GM23338 (cell line): Measurements from ENCODE around the gene CCDC50. TPM values are rescaled to one million over a fixed set of nuclear protein-coding genes. Genes with fewer than 3 reads are reported as not detected.

Source experiments
- ATAC-seq: fragments of 200-7000 bp; cut with Tn5 transposase; 3 replicates; pipeline ENCODE4 v1.9.1; 2020
- DNase-seq: peaks from one replicate; pipeline ENCODE4 v3.0.0-alpha.2; 2015; ENCODE audit warnings: low spot score
- H2AFZ ChIP-seq: fragments of 200-600 bp; sonication (generic); 2 replicates; pipeline ENCODE4 v1.8.0; 2016; ENCODE audit warnings: antibody characterized with exemption, mild to moderate bottlenecking, moderate library complexity
- H3F3A ChIP-seq: fragments of 200-600 bp; sonication (generic); replicated peaks from 2 replicates; pipeline ENCODE4 v1.8.0; 2017; ENCODE audit warnings: antibody characterized with exemption, mixed run types, low read depth
- H3K27ac ChIP-seq: fragments of 200-600 bp; sonication (generic); 2 replicates; pipeline ENCODE4 v1.6.1; 2016; ENCODE audit warnings: low read depth
- H3K27me3 ChIP-seq: fragments of 200-600 bp; sonication (generic); 2 replicates; pipeline ENCODE4 v1.8.0; 2016; ENCODE audit warnings: mild to moderate bottlenecking, mixed run types, moderate library complexity; ENCODE audit not compliant: insufficient read depth
- H3K36me3 ChIP-seq: fragments of 200-600 bp; sonication (generic); 2 replicates; pipeline ENCODE4 v1.8.0; 2016; ENCODE audit warnings: mild to moderate bottlenecking; ENCODE audit not compliant: insufficient read depth
- H3K4me1 ChIP-seq: fragments of 200-600 bp; sonication (generic); 2 replicates; pipeline ENCODE4 v1.8.0; 2016; ENCODE audit warnings: mild to moderate bottlenecking, moderate library complexity; ENCODE audit not compliant: insufficient read depth
- H3K4me2 ChIP-seq: fragments of 200-600 bp; sonication (generic); 2 replicates; pipeline ENCODE4 v1.7.1; 2017; ENCODE audit warnings: mixed run types
- H3K4me3 ChIP-seq: fragments of 200-600 bp; sonication (generic); 2 replicates; pipeline ENCODE4 v1.6.1; 2016; ENCODE audit warnings: mixed run types
- H3K79me2 ChIP-seq: fragments of 200-600 bp; sonication (generic); replicated peaks from 2 replicates; pipeline ENCODE4 v1.8.0; 2017; ENCODE audit warnings: mild to moderate bottlenecking; ENCODE audit not compliant: insufficient read depth
- H3K9me2 ChIP-seq: fragments of 200-600 bp; sonication (generic); 2 replicates; pipeline ENCODE4 v1.8.0; 2017; ENCODE audit not compliant: insufficient read depth
- H4K20me1 ChIP-seq: fragments of 200-600 bp; sonication (generic); replicated peaks from 2 replicates; pipeline ENCODE4 v1.8.0; 2017; ENCODE audit warnings: mild to moderate bottlenecking; ENCODE audit not compliant: insufficient read depth
- H3K27ac Mint-ChIP-seq: 2 replicates; pipeline ENCODE4 v1.8.0; 2020; ENCODE audit warnings: inconsistent platforms, mild to moderate bottlenecking, moderate library complexity, mixed read lengths
- H3K27me3 Mint-ChIP-seq: 3 replicates; pipeline ENCODE4 v1.8.0; 2022; ENCODE audit warnings: low read depth, mild to moderate bottlenecking, moderate library complexity, mixed read lengths, inconsistent platforms; ENCODE audit not compliant: insufficient read depth, poor library complexity
- H3K36me3 Mint-ChIP-seq: 3 replicates; pipeline ENCODE4 v1.8.0; 2021; ENCODE audit warnings: low read depth, mild to moderate bottlenecking, inconsistent platforms, moderate library complexity, mixed read lengths
- H3K4me1 Mint-ChIP-seq: 3 replicates; pipeline ENCODE4 v1.8.0; 2020; ENCODE audit warnings: mild to moderate bottlenecking, inconsistent platforms, mixed read lengths
- H3K4me3 Mint-ChIP-seq: 3 replicates; pipeline ENCODE4 v1.8.0; 2021; ENCODE audit warnings: moderate library complexity, mild to moderate bottlenecking, inconsistent platforms, mixed read lengths
- H3K9me3 Mint-ChIP-seq: 3 replicates; pipeline ENCODE4 v1.8.0; 2020; ENCODE audit warnings: moderate library complexity, mild to moderate bottlenecking, inconsistent platforms, mixed read lengths
- CREB1 ChIP-seq: fragments of 250-450 bp; sonication (Bioruptor Pico); IDR thresholded peaks from 2 replicates; pipeline ENCODE4 v1.5.0; 2020; ENCODE audit warnings: low read depth, mild to moderate bottlenecking, moderate library complexity
- EZH2 ChIP-seq: fragments of 200-600 bp; sonication (generic); IDR thresholded peaks from one replicate; pipeline ENCODE4 v1.8.0; 2017; ENCODE audit warnings: antibody characterized with exemption, mild to moderate bottlenecking, low read depth; ENCODE audit not compliant: unreplicated experiment
- EZH2phosphoT487 ChIP-seq: fragments of 200-600 bp; sonication (generic); IDR thresholded peaks from one replicate; pipeline ENCODE4 v1.8.1; 2018; ENCODE audit warnings: antibody characterized with exemption; ENCODE audit not compliant: unreplicated experiment
- JUNB ChIP-seq: IDR thresholded peaks from one replicate; pipeline ENCODE4 v1.6.1; 2016; ENCODE audit warnings: antibody characterized with exemption; ENCODE audit not compliant: unreplicated experiment
- NANOG ChIP-seq: IDR thresholded peaks from 2 replicates; pipeline ENCODE4 v1.6.1; 2016; ENCODE audit warnings: antibody characterized with exemption, borderline replicate concordance
- POLR2AphosphoS5 ChIP-seq: IDR thresholded peaks from 2 replicates; pipeline ENCODE4 v1.6.1; 2016; ENCODE audit warnings: antibody characterized with exemption, low read depth
- STAT1 ChIP-seq: IDR thresholded peaks from one replicate; pipeline ENCODE4 v1.6.1; 2016; ENCODE audit warnings: antibody characterized with exemption; ENCODE audit not compliant: unreplicated experiment
- ZNF114 ChIP-seq: fragments of 250-450 bp; sonication (Bioruptor Pico); IDR thresholded peaks from 2 replicates; pipeline ENCODE4 v1.5.0; 2020; ENCODE audit warnings: mild to moderate bottlenecking, moderate library complexity
- ZNF331 ChIP-seq: fragments of 250-450 bp; sonication (Bioruptor Pico); IDR thresholded peaks from 2 replicates; pipeline ENCODE4 v1.5.0; 2020; ENCODE audit warnings: low read depth, mild to moderate bottlenecking, moderate library complexity
- polyA plus RNA-seq: library from polyadenylated mRNA; unstranded; fragments of >200 nt; fragmentation: Nextera tagmentation; extraction: Ambion mirVana; gene quantifications from 2 replicates; pipeline ENCODE4 v1.2.1, GENCODE V29; 2016
- total RNA-seq: library from RNA; depleted of rRNA; stranded (reverse); fragments of >200 nt; shearing (Covaris generic); gene quantifications from 2 replicates; pipeline ENCODE4 v1.2.3, GENCODE V29; 2014
- TF ChIP-seq, protein P1 (sequence below): fragments of 250-450 bp; sonication (Bioruptor Pico); IDR thresholded peaks from 2 replicates; pipeline ENCODE4 v1.5.0; 2020; ENCODE audit warnings: mild to moderate bottlenecking, moderate library complexity
- TF ChIP-seq, protein P2 (sequence below): IDR thresholded peaks from 2 replicates; pipeline ENCODE4 v1.6.1; 2016; ENCODE audit warnings: antibody characterized with exemption
- TF ChIP-seq, protein P3 (sequence below): IDR thresholded peaks from one replicate; pipeline ENCODE4 v1.6.1; 2018; ENCODE audit warnings: antibody characterized with exemption; ENCODE audit not compliant: unreplicated experiment
- TF ChIP-seq, protein P4 (sequence below), 2 experiments: fragments of 200-600 bp in 1 of 2; sonication (generic) in 1 of 2; conservative IDR thresholded peaks; 2 replicates each; pipeline versions ENCODE4 v1.5.1 to v1.6.1; 2016 to 2017; ENCODE audit warnings: antibody characterized with exemption in 2 of 2, low read depth in 2 of 2, mild to moderate bottlenecking in 2 of 2, moderate library complexity in 1 of 2

Gene CCDC50
- total and polyA plus RNA-seq, 2 experiments from 2014 or later = 22.4 to 25.4 TPM

DNA sequence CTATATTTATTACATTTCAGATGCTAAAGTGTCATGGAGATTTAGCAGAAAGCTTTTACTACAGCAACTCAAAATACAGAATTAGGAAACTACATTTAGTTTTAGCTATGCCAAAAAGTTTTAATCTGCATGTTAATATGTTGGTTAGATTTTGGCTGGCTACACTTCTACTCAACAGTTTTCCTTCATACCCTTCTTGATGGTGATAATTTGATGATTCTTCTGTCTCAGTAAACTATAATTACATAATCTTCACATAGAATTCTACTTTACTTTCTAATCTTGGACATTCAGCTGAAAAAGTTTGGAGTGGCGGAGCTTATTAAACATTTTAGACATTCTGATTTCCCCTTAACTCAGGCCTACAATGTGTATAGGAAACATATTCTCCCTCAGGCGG lies 11.2 kb downstream of the CCDC50 start:
- H3K9me2 ChIP-seq = 0 out of 2 replicates have a peak, but pooled peaks cover 3% of the 10 kb centered on the region
- H3K4me1 Mint-ChIP-seq = peaks cover 23% of the 10 kb centered on the region
- no peaks in the 10 kb centered on the region for H4K20me1 ChIP-seq
- no peak overlapping the region for H2AFZ ChIP-seq
- H3K4me1 ChIP-seq = 0 out of 2 replicates have a peak, but pooled peaks cover under 1% of the 10 kb centered on the region
- no peak for DNase-seq
- H3K9me3 Mint-ChIP-seq = no peaks in the 10 kb centered on the region
- H3K27ac ChIP-seq = no peak overlapping the region
- no peak overlapping the region for H3K4me2 ChIP-seq
- H3K27ac Mint-ChIP-seq = no peak overlapping the region
- TF ChIP-seq STAT1 = no peak
- TF ChIP-seq, protein P1, sequence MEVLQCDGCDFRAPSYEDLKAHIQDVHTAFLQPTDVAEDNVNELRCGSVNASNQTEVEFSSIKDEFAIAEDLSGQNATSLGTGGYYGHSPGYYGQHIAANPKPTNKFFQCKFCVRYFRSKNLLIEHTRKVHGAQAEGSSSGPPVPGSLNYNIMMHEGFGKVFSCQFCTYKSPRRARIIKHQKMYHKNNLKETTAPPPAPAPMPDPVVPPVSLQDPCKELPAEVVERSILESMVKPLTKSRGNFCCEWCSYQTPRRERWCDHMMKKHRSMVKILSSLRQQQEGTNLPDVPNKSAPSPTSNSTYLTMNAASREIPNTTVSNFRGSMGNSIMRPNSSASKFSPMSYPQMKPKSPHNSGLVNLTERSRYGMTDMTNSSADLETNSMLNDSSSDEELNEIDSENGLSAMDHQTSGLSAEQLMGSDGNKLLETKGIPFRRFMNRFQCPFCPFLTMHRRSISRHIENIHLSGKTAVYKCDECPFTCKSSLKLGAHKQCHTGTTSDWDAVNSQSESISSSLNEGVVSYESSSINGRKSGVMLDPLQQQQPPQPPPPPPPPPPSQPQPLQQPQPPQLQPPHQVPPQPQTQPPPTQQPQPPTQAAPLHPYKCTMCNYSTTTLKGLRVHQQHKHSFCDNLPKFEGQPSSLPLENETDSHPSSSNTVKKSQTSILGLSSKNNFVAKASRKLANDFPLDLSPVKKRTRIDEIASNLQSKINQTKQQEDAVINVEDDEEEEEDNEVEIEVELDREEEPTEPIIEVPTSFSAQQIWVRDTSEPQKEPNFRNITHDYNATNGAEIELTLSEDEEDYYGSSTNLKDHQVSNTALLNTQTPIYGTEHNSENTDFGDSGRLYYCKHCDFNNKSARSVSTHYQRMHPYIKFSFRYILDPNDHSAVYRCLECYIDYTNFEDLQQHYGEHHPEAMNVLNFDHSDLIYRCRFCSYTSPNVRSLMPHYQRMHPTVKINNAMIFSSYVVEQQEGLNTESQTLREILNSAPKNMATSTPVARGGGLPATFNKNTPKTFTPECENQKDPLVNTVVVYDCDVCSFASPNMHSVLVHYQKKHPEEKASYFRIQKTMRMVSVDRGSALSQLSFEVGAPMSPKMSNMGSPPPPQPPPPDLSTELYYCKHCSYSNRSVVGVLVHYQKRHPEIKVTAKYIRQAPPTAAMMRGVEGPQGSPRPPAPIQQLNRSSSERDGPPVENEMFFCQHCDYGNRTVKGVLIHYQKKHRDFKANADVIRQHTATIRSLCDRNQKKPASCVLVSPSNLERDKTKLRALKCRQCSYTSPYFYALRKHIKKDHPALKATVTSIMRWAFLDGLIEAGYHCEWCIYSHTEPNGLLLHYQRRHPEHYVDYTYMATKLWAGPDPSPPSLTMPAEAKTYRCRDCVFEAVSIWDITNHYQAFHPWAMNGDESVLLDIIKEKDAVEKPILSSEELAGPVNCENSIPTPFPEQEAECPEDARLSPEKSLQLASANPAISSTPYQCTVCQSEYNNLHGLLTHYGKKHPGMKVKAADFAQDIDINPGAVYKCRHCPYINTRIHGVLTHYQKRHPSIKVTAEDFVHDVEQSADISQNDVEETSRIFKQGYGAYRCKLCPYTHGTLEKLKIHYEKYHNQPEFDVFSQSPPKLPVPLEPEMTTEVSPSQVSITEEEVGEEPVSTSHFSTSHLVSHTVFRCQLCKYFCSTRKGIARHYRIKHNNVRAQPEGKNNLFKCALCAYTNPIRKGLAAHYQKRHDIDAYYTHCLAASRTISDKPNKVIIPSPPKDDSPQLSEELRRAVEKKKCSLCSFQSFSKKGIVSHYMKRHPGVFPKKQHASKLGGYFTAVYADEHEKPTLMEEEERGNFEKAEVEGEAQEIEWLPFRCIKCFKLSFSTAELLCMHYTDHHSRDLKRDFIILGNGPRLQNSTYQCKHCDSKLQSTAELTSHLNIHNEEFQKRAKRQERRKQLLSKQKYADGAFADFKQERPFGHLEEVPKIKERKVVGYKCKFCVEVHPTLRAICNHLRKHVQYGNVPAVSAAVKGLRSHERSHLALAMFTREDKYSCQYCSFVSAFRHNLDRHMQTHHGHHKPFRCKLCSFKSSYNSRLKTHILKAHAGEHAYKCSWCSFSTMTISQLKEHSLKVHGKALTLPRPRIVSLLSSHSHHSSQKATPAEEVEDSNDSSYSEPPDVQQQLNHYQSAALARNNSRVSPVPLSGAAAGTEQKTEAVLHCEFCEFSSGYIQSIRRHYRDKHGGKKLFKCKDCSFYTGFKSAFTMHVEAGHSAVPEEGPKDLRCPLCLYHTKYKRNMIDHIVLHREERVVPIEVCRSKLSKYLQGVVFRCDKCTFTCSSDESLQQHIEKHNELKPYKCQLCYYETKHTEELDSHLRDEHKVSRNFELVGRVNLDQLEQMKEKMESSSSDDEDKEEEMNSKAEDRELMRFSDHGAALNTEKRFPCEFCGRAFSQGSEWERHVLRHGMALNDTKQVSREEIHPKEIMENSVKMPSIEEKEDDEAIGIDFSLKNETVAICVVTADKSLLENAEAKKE = no peak
- no peak for TF ChIP-seq JUNB
- no peak for TF ChIP-seq ZNF331 (CRISPR knock-in tag)
- TF ChIP-seq POLR2AphosphoS5 = no peak
- TF ChIP-seq EZH2 = no peak
- TF ChIP-seq, protein P2, sequence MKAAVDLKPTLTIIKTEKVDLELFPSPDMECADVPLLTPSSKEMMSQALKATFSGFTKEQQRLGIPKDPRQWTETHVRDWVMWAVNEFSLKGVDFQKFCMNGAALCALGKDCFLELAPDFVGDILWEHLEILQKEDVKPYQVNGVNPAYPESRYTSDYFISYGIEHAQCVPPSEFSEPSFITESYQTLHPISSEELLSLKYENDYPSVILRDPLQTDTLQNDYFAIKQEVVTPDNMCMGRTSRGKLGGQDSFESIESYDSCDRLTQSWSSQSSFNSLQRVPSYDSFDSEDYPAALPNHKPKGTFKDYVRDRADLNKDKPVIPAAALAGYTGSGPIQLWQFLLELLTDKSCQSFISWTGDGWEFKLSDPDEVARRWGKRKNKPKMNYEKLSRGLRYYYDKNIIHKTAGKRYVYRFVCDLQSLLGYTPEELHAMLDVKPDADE = no peak
- no peak for TF ChIP-seq EZH2phosphoT487
- TF ChIP-seq ZNF114 (CRISPR knock-in tag) = no peak
- no peak for TF ChIP-seq NANOG
- no peak for TF ChIP-seq CREB1 (CRISPR knock-in tag)
- TF ChIP-seq, protein P3, sequence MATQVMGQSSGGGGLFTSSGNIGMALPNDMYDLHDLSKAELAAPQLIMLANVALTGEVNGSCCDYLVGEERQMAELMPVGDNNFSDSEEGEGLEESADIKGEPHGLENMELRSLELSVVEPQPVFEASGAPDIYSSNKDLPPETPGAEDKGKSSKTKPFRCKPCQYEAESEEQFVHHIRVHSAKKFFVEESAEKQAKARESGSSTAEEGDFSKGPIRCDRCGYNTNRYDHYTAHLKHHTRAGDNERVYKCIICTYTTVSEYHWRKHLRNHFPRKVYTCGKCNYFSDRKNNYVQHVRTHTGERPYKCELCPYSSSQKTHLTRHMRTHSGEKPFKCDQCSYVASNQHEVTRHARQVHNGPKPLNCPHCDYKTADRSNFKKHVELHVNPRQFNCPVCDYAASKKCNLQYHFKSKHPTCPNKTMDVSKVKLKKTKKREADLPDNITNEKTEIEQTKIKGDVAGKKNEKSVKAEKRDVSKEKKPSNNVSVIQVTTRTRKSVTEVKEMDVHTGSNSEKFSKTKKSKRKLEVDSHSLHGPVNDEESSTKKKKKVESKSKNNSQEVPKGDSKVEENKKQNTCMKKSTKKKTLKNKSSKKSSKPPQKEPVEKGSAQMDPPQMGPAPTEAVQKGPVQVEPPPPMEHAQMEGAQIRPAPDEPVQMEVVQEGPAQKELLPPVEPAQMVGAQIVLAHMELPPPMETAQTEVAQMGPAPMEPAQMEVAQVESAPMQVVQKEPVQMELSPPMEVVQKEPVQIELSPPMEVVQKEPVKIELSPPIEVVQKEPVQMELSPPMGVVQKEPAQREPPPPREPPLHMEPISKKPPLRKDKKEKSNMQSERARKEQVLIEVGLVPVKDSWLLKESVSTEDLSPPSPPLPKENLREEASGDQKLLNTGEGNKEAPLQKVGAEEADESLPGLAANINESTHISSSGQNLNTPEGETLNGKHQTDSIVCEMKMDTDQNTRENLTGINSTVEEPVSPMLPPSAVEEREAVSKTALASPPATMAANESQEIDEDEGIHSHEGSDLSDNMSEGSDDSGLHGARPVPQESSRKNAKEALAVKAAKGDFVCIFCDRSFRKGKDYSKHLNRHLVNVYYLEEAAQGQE = no peak
- TF ChIP-seq, protein P4, sequence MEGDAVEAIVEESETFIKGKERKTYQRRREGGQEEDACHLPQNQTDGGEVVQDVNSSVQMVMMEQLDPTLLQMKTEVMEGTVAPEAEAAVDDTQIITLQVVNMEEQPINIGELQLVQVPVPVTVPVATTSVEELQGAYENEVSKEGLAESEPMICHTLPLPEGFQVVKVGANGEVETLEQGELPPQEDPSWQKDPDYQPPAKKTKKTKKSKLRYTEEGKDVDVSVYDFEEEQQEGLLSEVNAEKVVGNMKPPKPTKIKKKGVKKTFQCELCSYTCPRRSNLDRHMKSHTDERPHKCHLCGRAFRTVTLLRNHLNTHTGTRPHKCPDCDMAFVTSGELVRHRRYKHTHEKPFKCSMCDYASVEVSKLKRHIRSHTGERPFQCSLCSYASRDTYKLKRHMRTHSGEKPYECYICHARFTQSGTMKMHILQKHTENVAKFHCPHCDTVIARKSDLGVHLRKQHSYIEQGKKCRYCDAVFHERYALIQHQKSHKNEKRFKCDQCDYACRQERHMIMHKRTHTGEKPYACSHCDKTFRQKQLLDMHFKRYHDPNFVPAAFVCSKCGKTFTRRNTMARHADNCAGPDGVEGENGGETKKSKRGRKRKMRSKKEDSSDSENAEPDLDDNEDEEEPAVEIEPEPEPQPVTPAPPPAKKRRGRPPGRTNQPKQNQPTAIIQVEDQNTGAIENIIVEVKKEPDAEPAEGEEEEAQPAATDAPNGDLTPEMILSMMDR (conservative IDR thresholded peaks at IDR 0.05; ENCODE audit: low read depth in 2 of 2) = no peak
- no peaks in the 10 kb centered on the region for H3K36me3 ChIP-seq
- H3K79me2 ChIP-seq = peaks cover 67% of the 10 kb centered on the region
- ATAC-seq = no peak
- no peaks in the 10 kb centered on the region for H3F3A ChIP-seq
- H3K4me3 ChIP-seq = no peak overlapping the region
- no peaks in the 10 kb centered on the region for H3K27me3 ChIP-seq
- no peaks in the 10 kb centered on the region for H3K27me3 Mint-ChIP-seq
- H3K4me3 Mint-ChIP-seq = no peak overlapping the region
- no peaks in the 10 kb centered on the region for H3K36me3 Mint-ChIP-seq
